CD8-positive, alpha-beta memory T cell (primary cell): Measurements from ENCODE around the gene FAM200B. TPM values are rescaled to one million over a fixed set of nuclear protein-coding genes. Genes with fewer than 3 reads are reported as not detected.

Experiments
- CTCF ChIA-PET: fragments of 350-600 bp; sonication (Branson Sonifier 250); formaldehyde crosslinking; loops from one replicate; lab custom pipeline; 2021; ENCODE audit warnings: antibody characterized with exemption; lab: Charles Lee
- POLR2A ChIA-PET: fragments of 350-600 bp; sonication (Branson Sonifier 250); formaldehyde crosslinking; loops from one replicate; lab custom pipeline; 2021; ENCODE audit warnings: antibody characterized with exemption; lab: Charles Lee
- DNase-seq, 5 donors: peaks; one replicate each; pipeline versions ENCODE4 v3.0.0 to v3.0.0-alpha.2; 2020 to 2022; ENCODE audit warnings: mixed read lengths in 1 of 5
- H3K27ac ChIP-seq: one replicate; pipeline ENCODE4 v1.7.0; 2013; ENCODE audit warnings: low read depth, mild to moderate bottlenecking, low read length, moderate library complexity
- H3K27me3 ChIP-seq: 2 replicates; pipeline ENCODE4 v1.7.0; 2013; ENCODE audit warnings: low read length, mild to moderate bottlenecking; ENCODE audit not compliant: insufficient read depth, poor library complexity, severe bottlenecking
- H3K36me3 ChIP-seq: 2 replicates; pipeline ENCODE4 v1.7.0; 2013; ENCODE audit warnings: mild to moderate bottlenecking, low read length, moderate library complexity; ENCODE audit not compliant: insufficient read depth
- H3K4me1 ChIP-seq: 2 replicates; pipeline ENCODE4 v1.7.0; 2013; ENCODE audit warnings: mild to moderate bottlenecking, low read length, moderate library complexity; ENCODE audit not compliant: insufficient read depth
- H3K4me3 ChIP-seq: 2 replicates; pipeline ENCODE4 v1.7.0; 2013; ENCODE audit warnings: mild to moderate bottlenecking, low read length
- H3K9me3 ChIP-seq: 2 replicates; pipeline ENCODE4 v1.7.0; 2013; ENCODE audit warnings: mild to moderate bottlenecking, low read length
- H3K27ac Mint-ChIP-seq, 8 donors: one replicate each; pipeline ENCODE4 v1.8.0; 2020 to 2021; ENCODE audit warnings: mixed read lengths in 8 of 8, mild to moderate bottlenecking in 6 of 8, inconsistent platforms in 3 of 8, moderate library complexity in 3 of 8
- H3K27me3 Mint-ChIP-seq, 2 donors: one replicate each; pipeline ENCODE4 v1.8.0; 2020 to 2021; ENCODE audit warnings: mixed read lengths in 2 of 2, mild to moderate bottlenecking in 1 of 2, moderate library complexity in 1 of 2
- H3K36me3 Mint-ChIP-seq, 3 donors: one replicate each; pipeline ENCODE4 v1.8.0; 2020 to 2021; ENCODE audit warnings: mixed read lengths in 3 of 3, inconsistent platforms in 1 of 3, mild to moderate bottlenecking in 1 of 3
- H3K4me1 Mint-ChIP-seq, 3 donors: one replicate each; pipeline ENCODE4 v1.8.0; 2020 to 2021; ENCODE audit warnings: mixed read lengths in 3 of 3, inconsistent platforms in 1 of 3, mild to moderate bottlenecking in 1 of 3
- H3K4me3 Mint-ChIP-seq, 7 donors: one replicate each; pipeline ENCODE4 v1.8.0; 2020 to 2021; ENCODE audit warnings: mixed read lengths in 7 of 7, mild to moderate bottlenecking in 6 of 7, moderate library complexity in 4 of 7, inconsistent platforms in 2 of 7
- H3K9me3 Mint-ChIP-seq, 5 donors: one replicate each; pipeline ENCODE4 v1.8.0; 2020 to 2022; ENCODE audit warnings: mixed read lengths in 5 of 5, mild to moderate bottlenecking in 3 of 5, moderate library complexity in 2 of 5, inconsistent platforms in 1 of 5
- polyA plus RNA-seq: library from polyadenylated mRNA; unstranded; fragments of 300-500 nt; fragmentation: Illumina TruSeq; gene quantifications from one replicate; pipeline ENCODE4 v1.2.3, GENCODE V29; 2021
- total RNA-seq, 2 experiments: library from RNA; stranded (reverse); gene quantifications; one replicate each; pipeline ENCODE4 v1.2.3, GENCODE V29; 2021

Gene FAM200B
- total and polyA plus RNA-seq, 3 experiments from 2014 or later: 10.0 to 80.7 (median 12.7) TPM

- no peaks in the 10 kb centered on the region for H3K9me3 Mint-ChIP-seq
- POLR2A ChIA-PET: no interaction called here
- no peaks in the 10 kb centered on the region for H3K27me3 ChIP-seq
- H3K36me3 ChIP-seq: no peaks in the 10 kb centered on the region
- no peak overlapping the region for H3K27ac ChIP-seq
- CTCF ChIA-PET: no interaction called here
- no peaks in the 10 kb centered on the region for H3K4me1 Mint-ChIP-seq
- no peak overlapping the region for H3K4me3 Mint-ChIP-seq
- H3K4me1 ChIP-seq: no peaks in the 10 kb centered on the region
- no peak overlapping the region for H3K4me3 ChIP-seq
- no peak for DNase-seq
- no peaks in the 10 kb centered on the region for H3K36me3 Mint-ChIP-seq
- H3K27me3 Mint-ChIP-seq: no peaks in the 10 kb centered on the region
- no peak overlapping the region for H3K27ac Mint-ChIP-seq
- no peaks in the 10 kb centered on the region for H3K9me3 ChIP-seq
Observed at GRCh38 chr4:15672101-15672500, 9.5 kb upstream of the FAM200B start.

DNA sequence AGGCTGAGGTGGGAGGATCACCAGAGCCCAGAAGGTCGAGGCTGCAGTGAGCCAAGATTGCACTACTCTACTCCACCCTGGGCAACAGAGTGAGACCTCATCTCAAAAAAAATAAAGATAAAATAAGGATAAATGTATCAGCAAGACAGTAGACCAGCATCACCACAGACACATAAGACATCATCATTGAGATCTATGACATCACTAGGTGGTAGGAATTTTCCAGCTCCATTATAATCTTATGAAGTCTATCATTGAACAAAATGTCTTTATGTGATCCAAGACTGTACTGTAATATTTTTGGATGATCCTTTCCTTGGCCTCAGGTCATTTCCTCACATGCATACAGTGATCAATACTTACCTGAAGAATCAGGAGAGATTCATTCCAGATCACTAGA is 8.3 kb upstream of the FAM200B start:
- H3K4me1 ChIP-seq: no peaks in the 10 kb centered on the region
- no peak overlapping the region for H3K4me3 Mint-ChIP-seq
- no peaks in the 10 kb centered on the region for H3K27me3 ChIP-seq
- no peak overlapping the region for H3K27ac ChIP-seq
- H3K36me3 ChIP-seq: no peaks in the 10 kb centered on the region
- H3K27me3 Mint-ChIP-seq: no peaks in the 10 kb centered on the region
- CTCF ChIA-PET: no interaction called here
- H3K4me3 ChIP-seq: no peak overlapping the region
- no peak for DNase-seq
- H3K36me3 Mint-ChIP-seq: no peaks in the 10 kb centered on the region
- POLR2A ChIA-PET: no interaction called here
- H3K9me3 Mint-ChIP-seq: no peaks in the 10 kb centered on the region
- H3K9me3 ChIP-seq: no peaks in the 10 kb centered on the region
- H3K27ac Mint-ChIP-seq: no peak overlapping the region
- H3K4me1 Mint-ChIP-seq: no peaks in the 10 kb centered on the region

DNA sequence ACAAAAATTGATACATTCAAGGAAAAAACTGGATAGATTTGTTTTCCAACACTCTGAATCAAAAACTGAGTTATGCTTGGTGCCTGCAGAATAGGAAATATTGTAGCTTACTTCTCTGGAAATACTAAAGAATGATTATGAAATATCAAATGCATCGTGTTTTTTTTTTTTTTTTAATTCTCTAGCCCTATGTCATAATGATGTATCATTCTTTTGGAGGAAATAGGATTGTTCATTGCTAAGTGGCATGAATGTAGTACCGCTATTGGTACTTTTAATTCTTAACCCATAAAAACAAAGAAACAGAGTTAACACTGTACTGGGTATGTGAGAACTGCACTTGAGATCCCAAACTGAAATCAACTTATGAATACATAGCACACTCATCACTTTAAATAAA is 7.6 kb upstream of the FAM200B start:
- DNase-seq: no peak
- Mint-ChIP-seq H3K27ac (no peak overlapping the region), H3K4me1 (no peaks in the 10 kb centered on the region), H3K36me3 (no peaks in the 10 kb centered on the region), H3K9me3 (no peaks in the 10 kb centered on the region), H3K27me3 (no peaks in the 10 kb centered on the region), H3K4me3 (no peak overlapping the region)
- POLR2A ChIA-PET: no interaction called here
- Histone ChIP-seq H3K4me3 (no peak overlapping the region), H3K9me3 (no peaks in the 10 kb centered on the region), H3K4me1 (no peaks in the 10 kb centered on the region), H3K27me3 (no peaks in the 10 kb centered on the region), H3K36me3 (no peaks in the 10 kb centered on the region), H3K27ac (no peak overlapping the region)
- CTCF ChIA-PET: no interaction called here

- H3K4me1 Mint-ChIP-seq: peaks cover 0 to 2% (median 0%) of the 10 kb centered on the region in 3 donors
- no peaks in the 10 kb centered on the region for H3K9me3 ChIP-seq
- no peaks in the 10 kb centered on the region for H3K27me3 Mint-ChIP-seq
- H3K36me3 Mint-ChIP-seq: no peaks in the 10 kb centered on the region
- no peak for DNase-seq
- no peak overlapping the region for H3K4me3 Mint-ChIP-seq
- no peaks in the 10 kb centered on the region for H3K27me3 ChIP-seq
- no peaks in the 10 kb centered on the region for H3K4me1 ChIP-seq
- no peak overlapping the region for H3K4me3 ChIP-seq
- POLR2A ChIA-PET: interaction anchor here (0.8 kb wide), 1 partner anchor 14 kb away, joined by 4 read pairs; no protein-coding TSS in a partner anchor
- H3K36me3 ChIP-seq: no peaks in the 10 kb centered on the region
- no peaks in the 10 kb centered on the region for H3K9me3 Mint-ChIP-seq
- H3K27ac ChIP-seq: no peak overlapping the region
- H3K27ac Mint-ChIP-seq: no peak overlapping the region
- CTCF ChIA-PET: interaction anchor here (0.8 kb wide), 1 partner anchor 74 kb away, joined by 3 read pairs; no protein-coding TSS in a partner anchor
Observed at GRCh38 chr4:15674926-15675325, 6.7 kb upstream of the FAM200B start.

- H3K36me3 ChIP-seq: no peaks in the 10 kb centered on the region
- POLR2A ChIA-PET: interaction anchor here (0.8 kb wide), 1 partner anchor 13 kb away, joined by 4 read pairs; no protein-coding TSS in a partner anchor
- Mint-ChIP-seq H3K4me3 (no peak overlapping the region), H3K27me3 (no peaks in the 10 kb centered on the region), H3K27ac (no peak overlapping the region), H3K9me3 (no peaks in the 10 kb centered on the region), H3K4me1 (peaks cover 0 to 5% (median 0%) of the 10 kb centered on the region in 3 donors), H3K36me3 (no peaks in the 10 kb centered on the region)
- CTCF ChIA-PET: interaction anchor here (0.8 kb wide), 1 partner anchor 74 kb away, joined by 3 read pairs; no protein-coding TSS in a partner anchor
- H3K4me3 ChIP-seq: no peak overlapping the region
- no peak for DNase-seq
- no peaks in the 10 kb centered on the region for H3K27me3 ChIP-seq
- H3K27ac ChIP-seq: no peak overlapping the region
- no peaks in the 10 kb centered on the region for H3K9me3 ChIP-seq
- H3K4me1 ChIP-seq: no peaks in the 10 kb centered on the region
Observed at GRCh38 chr4:15675356-15675755, 6.3 kb upstream of the FAM200B start.

DNA sequence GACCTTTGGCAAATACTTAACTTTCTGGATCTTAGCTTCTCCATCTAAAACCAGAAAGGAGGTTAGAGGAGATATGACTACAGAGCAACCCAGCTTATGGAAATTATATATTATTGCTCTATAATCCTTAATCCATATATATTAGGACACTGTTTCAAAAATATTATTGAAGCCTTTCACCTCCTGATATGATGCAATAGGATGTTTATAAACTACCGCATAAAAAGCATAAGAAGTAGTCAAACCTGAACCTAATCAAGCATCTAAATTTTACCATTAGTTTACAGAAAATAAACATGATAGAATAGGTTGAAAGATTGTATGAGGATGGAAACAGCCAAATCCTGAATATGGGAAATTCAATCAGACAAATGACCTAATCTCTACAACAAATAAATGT is 5.6 kb upstream of the FAM200B start:
- ChIA-PET CTCF (interaction anchor here (2.0 kb wide), 1 partner anchor 13 kb away, joined by 4 read pairs; no protein-coding TSS in a partner anchor), POLR2A (no interaction called here)
- Histone ChIP-seq H3K9me3 (no peaks in the 10 kb centered on the region), H3K27me3 (no peaks in the 10 kb centered on the region), H3K27ac (no peak overlapping the region), H3K4me3 (no peak overlapping the region), H3K36me3 (no peaks in the 10 kb centered on the region), H3K4me1 (no peaks in the 10 kb centered on the region)
- no peaks in the 10 kb centered on the region for H3K36me3 Mint-ChIP-seq
- H3K4me1 Mint-ChIP-seq: peaks cover 0 to 5% (median 0%) of the 10 kb centered on the region in 3 donors
- no peak overlapping the region for H3K27ac Mint-ChIP-seq
- DNase-seq: no peak
- H3K9me3 Mint-ChIP-seq: no peaks in the 10 kb centered on the region
- H3K27me3 Mint-ChIP-seq: no peaks in the 10 kb centered on the region
- H3K4me3 Mint-ChIP-seq: no peak overlapping the region

GRCh38 chr4:15676899-15677298 is 4.7 kb upstream of the FAM200B start:
- no peaks in the 10 kb centered on the region for H3K27me3 ChIP-seq
- no peaks in the 10 kb centered on the region for H3K36me3 ChIP-seq
- no peak overlapping the region for H3K27ac Mint-ChIP-seq
- peaks cover 0 to 6% (median 6%) of the 10 kb centered on the region in 3 donors for H3K4me1 Mint-ChIP-seq
- no peak overlapping the region for H3K4me3 ChIP-seq
- H3K27me3 Mint-ChIP-seq: no peaks in the 10 kb centered on the region
- H3K36me3 Mint-ChIP-seq: peaks cover 0 to 5% (median 0%) of the 10 kb centered on the region in 3 donors
- CTCF ChIA-PET: interaction anchor here (2.0 kb wide), 1 partner anchor 14 kb away, joined by 4 read pairs; no protein-coding TSS in a partner anchor
- no peak overlapping the region for H3K27ac ChIP-seq
- DNase-seq: no peak
- no peaks in the 10 kb centered on the region for H3K9me3 ChIP-seq
- no peaks in the 10 kb centered on the region for H3K4me1 ChIP-seq
- no peak overlapping the region for H3K4me3 Mint-ChIP-seq
- H3K9me3 Mint-ChIP-seq: no peaks in the 10 kb centered on the region
- POLR2A ChIA-PET: no interaction called here

DNA sequence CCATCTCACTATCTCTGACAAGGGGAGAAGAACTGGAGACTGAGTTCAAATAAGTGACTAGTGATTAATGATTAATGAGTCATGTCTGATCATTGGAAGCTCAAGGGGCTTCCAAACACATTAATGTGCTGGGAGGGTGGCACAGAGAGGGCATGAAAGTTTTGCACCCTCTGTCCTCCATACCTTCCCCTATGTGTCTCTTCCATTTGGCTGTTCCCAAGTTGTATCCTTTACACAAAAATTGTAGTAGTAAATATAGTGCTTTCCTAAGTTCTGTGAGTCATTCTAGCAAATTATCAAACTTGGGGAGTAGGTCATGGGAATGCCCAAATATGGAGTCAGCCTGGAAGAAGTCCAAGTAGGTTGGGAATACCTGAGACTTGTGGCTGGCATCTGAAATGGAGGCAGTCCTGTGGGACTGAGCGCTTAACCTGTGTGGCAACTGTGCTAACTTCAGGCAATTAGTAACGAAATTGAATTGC is 4.1 kb upstream of the FAM200B start:
- ChIA-PET CTCF (interaction anchor here (2.0 kb wide), 1 partner anchor 14 kb away, joined by 4 read pairs; no protein-coding TSS in a partner anchor), POLR2A (no interaction called here)
- peaks cover 6 to 13% (median 12%) of the 10 kb centered on the region in 3 donors for H3K4me1 Mint-ChIP-seq
- no peaks in the 10 kb centered on the region for H3K9me3 ChIP-seq
- H3K36me3 Mint-ChIP-seq: peaks cover 0 to 8% (median 0%) of the 10 kb centered on the region in 3 donors
- no peak overlapping the region for H3K4me3 ChIP-seq
- H3K27ac ChIP-seq: peak overlapping the region; percentile 17
- peaks cover 4% of the 10 kb centered on the region for H3K4me1 ChIP-seq
- H3K4me3 Mint-ChIP-seq: peak overlapping the region in 1 of 7 donors; percentile 69
- H3K9me3 Mint-ChIP-seq: no peaks in the 10 kb centered on the region
- H3K27ac Mint-ChIP-seq: no peak overlapping the region
- no peaks in the 10 kb centered on the region for H3K27me3 Mint-ChIP-seq
- H3K27me3 ChIP-seq: no peaks in the 10 kb centered on the region
- H3K36me3 ChIP-seq: no peaks in the 10 kb centered on the region
- DNase-seq: no peak
